HG03135 (cell line): ENCODE data around the gene ABHD17A.
"Not testable (repeated sequence)": the region's sequence is repeated elsewhere in the genome, so short reads cannot be mapped to it uniquely, and the experiment has no call there.

Experiments used
- ATAC-seq: cut with Tn5 transposase; IDR thresholded peaks from one replicate; pipeline ENCODE4 v1.9.1; 2021; ENCODE audit warnings: mild to moderate bottlenecking, moderate library complexity; ENCODE audit not compliant: unreplicated experiment

Gene ABHD17A

GRCh38 chr19:1911098-1911497 is 25.8 kb upstream of the ABHD17A start:
- ATAC-seq: no peak

GRCh38 chr19:1910177-1910576 is 24.9 kb upstream of the ABHD17A start:
- ATAC-seq: no peak

- ATAC-seq: no peak
Measured at GRCh38 chr19:1909761-1910080, 24.4 kb upstream of the ABHD17A start.

GRCh38 chr19:1908364-1908678 is 23.0 kb upstream of the ABHD17A start:
- ATAC-seq: no peak

- ATAC-seq: no peak
Measured at GRCh38 chr19:1907563-1908363, 22.5 kb upstream of the ABHD17A start.

- ATAC-seq: no peak
Measured at GRCh38 chr19:1906985-1907562, 21.8 kb upstream of the ABHD17A start.

- no peak for ATAC-seq
Measured at GRCh38 chr19:1905863-1906375, 20.6 kb upstream of the ABHD17A start.

- ATAC-seq: peak; percentile 87
Measured at GRCh38 chr19:1905110-1905862, 20.0 kb upstream of the ABHD17A start, which contains the start of the genes ADAT3 and SCAMP4. Gene ADAT3, plus strand, starts transcription at chr19:1905399. Its CDS starts 6,649 bp downstream, at chr19:1912048. Gene SCAMP4, plus strand, starts transcription at chr19:1905399. Its CDS starts 9,621 bp downstream, at chr19:1915020.

- no peak for ATAC-seq
Measured at GRCh38 chr19:1904860-1905109, 19.5 kb upstream of the ABHD17A start.

- ATAC-seq: no peak
Measured at GRCh38 chr19:1902923-1903322, 17.6 kb upstream of the ABHD17A start.

- no peak for ATAC-seq
Measured at GRCh38 chr19:1901940-1902404, 16.7 kb upstream of the ABHD17A start.

GRCh38 chr19:1896508-1896907 is 11.2 kb upstream of the ABHD17A start:
- no peak for ATAC-seq

- ATAC-seq: no peak
Measured at GRCh38 chr19:1893791-1894190, 8.5 kb upstream of the ABHD17A start.

- no peak for ATAC-seq
Measured at GRCh38 chr19:1889907-1890306, 4.6 kb upstream of the ABHD17A start.

GRCh38 chr19:1888385-1888784 is 3.1 kb upstream of the ABHD17A start:
- ATAC-seq: no peak

GRCh38 chr19:1886360-1886759 is 1.1 kb upstream of the ABHD17A start:
- not testable (repeated sequence) for ATAC-seq

- peak; percentile 23 for ATAC-seq
Measured at GRCh38 chr19:1884719-1885334, 469 bp downstream of the ABHD17A start.

GRCh38 chr19:1884291-1884718 is 991 bp downstream of the ABHD17A start:
- no peak for ATAC-seq

- no peak for ATAC-seq
Measured at GRCh38 chr19:1883784-1884183, 1.5 kb downstream of the ABHD17A start.

- no peak for ATAC-seq
Measured at GRCh38 chr19:1882786-1883692, 2.3 kb downstream of the ABHD17A start.
